ENCODE data around the gene ITGA8.

GRCh38 chr10:15487376-15487775 lies 232.3 kb downstream of the ITGA8 start:
- no peak for TF ChIP-seq CTCF (IDR thresholded peaks at IDR 0.05 in 2 of 3, conservative IDR thresholded peaks at IDR 0.05 in 1 of 3; ENCODE audit: insufficient read depth in 2 of 3, low read depth in 1 of 3, low read length in 3 of 3)
- no peak for TF ChIP-seq SPI1 (IDR thresholded peaks at IDR 0.05; ENCODE audit: borderline replicate concordance, low read depth, low read length)
- no peak for TF ChIP-seq DACH1 (IDR thresholded peaks at IDR 0.05; ENCODE audit: partially characterized antibody)
- no peak for TF ChIP-seq HCFC1 (IDR thresholded peaks at IDR 0.05; ENCODE audit: low read depth, low read length)
- no peak for TF ChIP-seq SLC30A9 (CRISPR knock-in tag; IDR thresholded peaks at IDR 0.05)
- TF ChIP-seq ATF1 (CRISPR knock-in tag; IDR thresholded peaks at IDR 0.05): no peak
- no peak for TF ChIP-seq ATF1 (tag; IDR thresholded peaks at IDR 0.05)
- TF ChIP-seq MYC (IDR thresholded peaks at IDR 0.05; ENCODE audit: low read depth, low read length): no peak
- TF ChIP-seq MYC (CRISPR knock-in tag; IDR thresholded peaks at IDR 0.05; ENCODE audit: borderline replicate concordance, low read depth): no peak
- no peak for TF ChIP-seq BCLAF1 (IDR thresholded peaks at IDR 0.05; ENCODE audit: borderline replicate concordance in 1 of 2, control insufficient read depth in 1 of 2, low read depth in 2 of 2, low read length in 1 of 2)
- no peak for TF ChIP-seq ZNF695 (CRISPR knock-in tag; IDR thresholded peaks at IDR 0.05)
- no peak for TF ChIP-seq U2AF1 (optimal IDR thresholded peaks at IDR 0.05; ENCODE audit: low read depth, low read length)
- TF ChIP-seq FOS (IDR thresholded peaks at IDR 0.05; ENCODE audit: extremely low read depth, insufficient read length): no peak
- no peak for TF ChIP-seq HEY1 (CRISPR knock-in tag; IDR thresholded peaks at IDR 0.05; ENCODE audit: borderline replicate concordance)
- TF ChIP-seq NR2F6 (CRISPR knock-in tag; IDR thresholded peaks at IDR 0.05): no peak
- no peak for TF ChIP-seq CXXC5 (CRISPR knock-in tag; IDR thresholded peaks at IDR 0.05)
